Spinal cord (tissue), 10 donors: ENCODE results near the gene ACO2. TPM values are rescaled to one million over a fixed set of nuclear protein-coding genes. Genes with fewer than 3 reads are reported as not detected.
"Not testable (repeated sequence)": the region's sequence is repeated elsewhere in the genome, so short reads cannot be mapped to it uniquely, and the experiment has no call there.

Source experiments
- DNase-seq, 6 donors: peaks; one replicate each; pipeline versions ENCODE4 v3.0.0 to v3.0.0-alpha.2; 2013 to 2015; ENCODE audit warnings: low spot score in 6 of 6, low read depth in 4 of 6
- H3K27ac ChIP-seq: one replicate; pipeline ENCODE4 v1.5.1; 2013; ENCODE audit warnings: low read depth, low read length, control low read depth
- H3K27me3 ChIP-seq: one replicate; pipeline ENCODE4 v1.6.1; 2013; ENCODE audit warnings: low read length; ENCODE audit not compliant: control insufficient read depth, insufficient read depth
- H3K36me3 ChIP-seq: one replicate; pipeline ENCODE4 v1.6.1; 2013; ENCODE audit warnings: low read length; ENCODE audit not compliant: control insufficient read depth, insufficient read depth
- H3K4me1 ChIP-seq: one replicate; pipeline ENCODE4 v1.6.1; 2013; ENCODE audit warnings: low read length; ENCODE audit not compliant: control insufficient read depth, insufficient read depth
- H3K4me3 ChIP-seq: one replicate; pipeline ENCODE4 v1.5.1; 2013; ENCODE audit warnings: low read depth, low read length, control low read depth
- H3K9me3 ChIP-seq: one replicate; pipeline ENCODE4 v1.6.1; 2013; ENCODE audit warnings: low read length; ENCODE audit not compliant: control insufficient read depth, insufficient read depth
- WGBS: methylation state at CpG from one replicate; pipeline ENCODE4 v1.1.5; 2013; ENCODE audit warnings: missing lambda C conversion rate; ENCODE audit not compliant: insufficient coverage; 5-methylcytosine and 5-hydroxymethylcytosine counted together
- polyA plus RNA-seq, 2 donors: library from polyadenylated mRNA; unstranded; fragments of 120-200 nt; gene quantifications; one replicate each; pipeline ENCODE4 v1.2.1, GENCODE V29; 2013; ENCODE audit not compliant: insufficient read length in 2 of 2
- total RNA-seq, 2 donors: library from RNA; depleted of rRNA in 1 of 2; stranded (reverse); fragments of 120-200 nt in 1 of 2; fragments of >200 nt in 1 of 2; gene quantifications; one replicate each; pipeline versions ENCODE4 v1.2.3 to v1.2.4, GENCODE V29; 2013 to 2014
- donor health status: healthy.

The ACO2 gene
- total and polyA plus RNA-seq, 4 donors: 101 to 183 (median 147) TPM

DNA sequence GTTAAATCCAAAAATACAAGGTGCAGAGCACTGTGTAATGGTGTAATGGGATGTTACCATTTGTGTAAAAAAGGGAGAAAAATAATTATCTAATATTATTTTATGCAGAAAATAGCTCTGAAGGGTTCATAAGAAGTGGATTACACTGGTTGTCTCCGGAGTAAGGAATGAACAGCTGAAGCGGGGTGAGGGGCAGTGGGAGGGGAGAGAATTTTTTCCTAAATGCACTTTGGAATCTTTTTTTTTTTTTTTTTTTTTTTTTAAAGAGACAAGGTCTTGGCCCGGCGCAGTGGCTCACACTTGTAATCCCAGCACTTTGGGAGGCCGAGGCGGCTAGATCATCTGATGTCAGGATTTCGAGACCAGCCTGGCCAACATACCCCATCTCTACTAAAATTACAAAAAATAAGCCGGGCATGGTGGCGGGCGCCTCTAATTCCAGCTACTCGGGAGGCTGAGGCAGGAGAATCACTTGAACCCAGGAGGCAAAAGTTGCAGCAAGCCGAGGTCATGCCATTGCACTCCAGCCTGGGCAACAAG lies 82.1 kb downstream of the ACO2 start:
- DNase-seq: no peak
- Histone ChIP-seq H3K9me3 (no peaks in the 10 kb centered on the region), H3K4me1 (peaks cover 24% of the 10 kb centered on the region), H3K4me3 (no peak overlapping the region), H3K27me3 (no peaks in the 10 kb centered on the region), H3K36me3 (no peaks in the 10 kb centered on the region), H3K27ac (no peak overlapping the region)
- WGBS: 98% methylated on average over 9 of the region's 12 CpGs

DNA sequence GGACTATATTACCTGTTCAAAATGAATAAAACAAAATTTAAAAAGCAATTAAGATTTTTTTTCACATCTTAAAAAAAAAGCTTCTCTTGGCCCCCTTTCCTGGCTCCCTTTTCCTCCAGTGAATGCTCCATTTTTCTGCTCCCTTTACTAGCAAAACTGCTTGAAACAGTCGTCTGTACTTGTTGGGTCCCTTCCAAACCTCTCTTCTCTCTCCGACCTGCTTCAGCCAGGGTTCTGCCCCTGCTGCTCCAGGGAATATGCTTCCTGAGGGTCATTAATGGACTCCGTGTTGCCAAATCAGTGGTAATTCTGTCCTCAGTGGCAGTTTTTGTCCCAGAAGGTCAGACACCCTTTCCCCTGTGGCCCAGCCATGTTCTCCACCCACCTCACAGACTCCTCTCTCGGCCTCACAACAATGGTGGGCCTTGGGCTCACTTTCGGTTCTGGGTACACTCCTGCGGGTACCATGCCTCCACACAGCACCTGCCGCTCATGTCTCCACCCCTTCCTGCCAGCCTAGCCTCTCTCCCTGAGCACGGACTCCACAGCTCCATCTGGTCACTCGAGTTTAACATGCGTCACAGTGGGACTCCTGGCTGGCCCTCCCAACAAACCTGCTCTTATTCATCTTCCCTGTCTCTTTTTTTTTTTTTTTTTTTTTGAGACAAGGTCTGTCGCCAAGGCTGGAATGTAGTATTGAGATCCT lies 83.1 kb downstream of the ACO2 start:
- H3K36me3 ChIP-seq: no peaks in the 10 kb centered on the region
- H3K9me3 ChIP-seq: no peaks in the 10 kb centered on the region
- H3K27me3 ChIP-seq: no peaks in the 10 kb centered on the region
- no peak overlapping the region for H3K4me3 ChIP-seq
- DNase-seq: peak in 1 of 6 donors; percentile 65
- 47% methylated on average over 8 of the region's 11 CpGs for WGBS
- H3K4me1 ChIP-seq: peaks cover 33% of the 10 kb centered on the region
- peak overlapping the region; percentile 50 for H3K27ac ChIP-seq

DNA sequence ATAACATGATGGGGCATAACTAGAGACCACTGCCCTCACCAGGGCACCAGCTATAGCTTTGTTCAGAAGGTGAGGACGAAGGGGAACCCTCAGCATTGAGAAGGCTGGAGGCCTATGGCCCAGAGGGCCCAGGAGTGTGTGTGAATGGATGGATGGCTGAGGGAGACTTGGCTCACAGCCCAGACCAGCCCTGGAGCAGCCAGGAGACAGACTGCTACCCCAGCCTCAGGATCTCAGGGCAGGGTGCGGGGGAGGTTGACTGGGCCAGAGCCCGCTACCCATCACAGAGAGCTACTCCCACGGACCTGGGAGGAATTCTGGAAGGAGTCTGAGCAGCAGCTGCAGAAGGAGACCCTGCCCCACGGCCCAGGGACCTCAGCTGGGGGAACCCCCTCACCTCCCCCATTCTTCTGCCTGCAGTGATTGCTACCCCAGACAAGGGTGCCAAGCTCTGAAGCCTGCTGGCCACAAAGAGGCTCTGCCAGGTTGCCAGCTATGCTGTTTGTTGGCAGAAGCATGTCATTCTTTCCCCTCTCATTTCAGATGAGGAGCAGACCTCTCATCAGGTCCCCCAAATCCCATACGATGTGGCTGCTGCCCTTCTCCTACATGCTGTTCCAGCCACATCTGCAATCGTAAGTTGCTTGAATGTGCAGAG lies 86.5 kb downstream of the ACO2 start:
- Histone ChIP-seq H3K27me3 (no peaks in the 10 kb centered on the region), H3K4me1 (peaks cover 60% of the 10 kb centered on the region), H3K4me3 (no peak overlapping the region), H3K27ac (peak overlapping the region; percentile 25), H3K9me3 (no peaks in the 10 kb centered on the region), H3K36me3 (no peaks in the 10 kb centered on the region)
- peak in 2 of 6 donors; percentile 61 to 63 for DNase-seq
- 37% methylated on average over 5 of the region's 7 CpGs for WGBS

DNA sequence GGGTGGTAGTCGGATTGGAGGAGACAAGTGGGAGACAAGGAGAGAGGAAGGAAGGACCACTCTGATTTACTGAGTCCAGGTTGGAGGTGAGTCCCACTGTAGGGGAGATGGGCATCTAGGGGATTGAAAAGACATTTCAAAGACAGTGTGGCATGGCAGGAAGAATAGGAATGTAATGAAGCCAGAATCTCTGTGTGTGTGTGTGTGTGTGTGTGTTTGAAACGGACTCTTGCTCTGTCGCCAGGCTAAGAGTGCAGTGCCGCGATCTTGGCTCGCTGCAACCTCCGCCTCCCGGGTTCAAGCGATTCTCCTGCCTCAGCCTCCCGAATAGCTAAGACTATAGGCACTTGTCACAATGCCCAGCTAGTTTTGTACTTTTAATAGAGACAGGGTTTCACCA lies 87.6 kb downstream of the ACO2 start:
- Histone ChIP-seq H3K9me3 (no peaks in the 10 kb centered on the region), H3K36me3 (no peaks in the 10 kb centered on the region), H3K27ac (peak overlapping the region; percentile 84), H3K4me3 (no peak overlapping the region), H3K4me1 (peaks cover 67% of the 10 kb centered on the region), H3K27me3 (no peaks in the 10 kb centered on the region)
- no peak for DNase-seq
- 86% methylated on average over 6 of the region's 10 CpGs for WGBS

DNA sequence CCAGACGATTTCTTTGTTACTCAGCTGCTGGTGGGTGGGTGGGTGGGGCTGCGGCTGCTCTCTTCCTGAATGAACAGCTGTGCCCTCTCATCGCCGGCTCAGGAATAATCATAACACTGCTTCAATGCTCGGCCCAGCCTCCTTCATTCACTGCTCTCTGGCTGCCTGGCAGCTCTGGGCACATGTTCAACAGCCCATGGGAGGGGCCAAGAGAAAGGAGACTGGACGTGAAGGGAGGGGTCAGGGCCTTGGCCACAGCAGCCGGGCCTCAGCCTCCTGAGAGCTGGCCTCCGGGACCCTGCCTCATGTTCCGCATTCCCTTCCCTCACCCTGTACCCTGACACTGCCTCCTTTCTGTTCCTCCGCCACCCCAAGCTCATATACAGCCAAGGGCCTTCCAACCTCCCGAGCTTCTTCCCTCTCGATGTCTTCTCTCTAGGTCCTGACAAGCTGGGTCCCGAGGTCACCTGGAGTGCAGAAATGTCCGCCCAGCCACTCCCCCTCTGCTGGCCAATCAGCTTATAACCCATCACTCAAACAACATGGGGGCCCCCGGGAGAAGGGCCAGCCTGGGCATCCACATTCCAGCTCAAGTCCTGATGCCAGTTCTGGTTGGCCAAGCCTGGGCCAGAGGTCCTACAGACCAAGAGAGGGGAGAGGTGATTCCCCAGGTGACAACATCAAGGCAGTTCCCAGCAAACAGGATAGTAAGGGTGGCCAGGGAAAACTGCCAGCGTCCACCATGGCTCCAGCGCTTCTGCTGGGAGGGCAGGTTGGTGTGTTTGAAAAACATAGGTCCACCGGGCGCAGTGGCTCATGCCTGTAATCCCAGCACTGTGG lies 88.7 kb downstream of the ACO2 start:
- Histone ChIP-seq H3K27ac (peak overlapping the region; percentile 84), H3K4me1 (peaks cover 70% of the 10 kb centered on the region), H3K4me3 (no peak overlapping the region), H3K36me3 (no peaks in the 10 kb centered on the region), H3K9me3 (no peaks in the 10 kb centered on the region), H3K27me3 (no peaks in the 10 kb centered on the region)
- peak in 3 of 6 donors; percentile 54 to 92 (median 87) for DNase-seq
- 24% methylated on average over 15 of the region's 19 CpGs for WGBS

DNA sequence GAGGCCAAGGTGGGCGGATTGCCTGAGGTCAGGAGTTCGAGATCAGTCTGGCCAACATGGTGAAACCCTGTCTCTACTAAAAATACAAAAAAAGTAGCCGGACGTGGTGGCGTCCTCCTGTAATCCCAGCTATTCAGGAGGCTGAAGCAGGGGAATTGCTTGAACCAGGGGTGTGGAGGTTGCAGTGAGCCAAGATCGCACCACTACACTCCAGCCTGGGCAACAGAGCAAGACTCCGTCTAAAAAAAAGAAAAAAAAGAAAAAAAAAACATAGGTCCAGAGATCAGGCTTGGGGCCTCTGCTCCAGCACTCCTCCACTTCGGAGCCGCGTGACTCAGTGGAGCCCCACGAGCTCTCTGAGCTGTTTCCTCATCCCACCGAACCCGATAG lies 89.3 kb downstream of the ACO2 start:
- not testable (repeated sequence) for DNase-seq, H3K27me3 ChIP-seq, H3K27ac ChIP-seq, H3K36me3 ChIP-seq, H3K9me3 ChIP-seq, H3K4me3 ChIP-seq
- peaks cover 76% of the 10 kb centered on the region for H3K4me1 ChIP-seq
- WGBS: 90% methylated on average over 6 of the region's 13 CpGs

DNA sequence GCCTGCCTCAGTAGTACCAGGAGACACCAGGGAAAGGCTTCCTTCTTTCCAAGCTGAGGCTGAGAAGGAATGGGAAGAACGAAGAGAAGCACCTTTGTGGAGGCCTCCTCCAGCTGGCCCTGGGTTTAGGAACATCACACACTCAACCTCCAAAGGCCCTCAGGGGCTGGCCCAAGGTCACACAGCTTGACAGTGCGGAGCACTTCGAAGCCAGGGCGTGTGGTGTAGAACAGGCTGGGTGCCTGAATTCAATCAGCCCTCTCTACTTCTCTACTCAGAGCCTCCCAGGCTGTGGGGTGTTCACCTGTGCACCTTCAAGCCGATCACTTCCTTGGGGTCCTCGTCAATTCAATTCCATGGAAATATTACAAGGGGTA lies 91.2 kb downstream of the ACO2 start:
- H3K4me1 ChIP-seq: peaks cover 76% of the 10 kb centered on the region
- peak overlapping the region; percentile 45 for H3K4me3 ChIP-seq

DNA sequence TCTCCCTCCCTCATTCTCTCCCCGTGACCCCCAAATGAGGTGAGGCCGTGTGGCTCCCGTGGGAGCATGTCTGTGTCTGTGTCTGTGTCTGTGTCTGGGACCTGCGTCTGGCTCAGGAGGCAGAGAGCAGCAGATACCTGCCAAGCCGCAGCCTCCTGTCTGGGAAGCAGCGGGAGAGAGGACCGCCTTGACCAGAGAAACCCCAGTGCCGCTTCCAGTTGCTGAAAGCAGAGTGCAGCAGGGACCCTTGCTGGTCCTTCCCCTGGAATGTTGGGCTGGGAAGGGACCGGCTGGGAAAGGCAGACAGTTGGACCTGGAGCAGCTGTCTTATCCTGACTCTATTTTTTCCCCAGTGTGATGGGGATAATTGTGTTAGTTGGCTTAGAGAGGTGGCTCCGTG lies 92.4 kb downstream of the ACO2 start:
- 9% methylated on average over 8 of the region's 10 CpGs for WGBS
- H3K4me3 ChIP-seq: peak overlapping the region; percentile 45
- peaks cover 73% of the 10 kb centered on the region for H3K4me1 ChIP-seq
- H3K27me3 ChIP-seq: no peaks in the 10 kb centered on the region
- peaks cover 7% of the 10 kb centered on the region for H3K36me3 ChIP-seq
- H3K9me3 ChIP-seq: no peaks in the 10 kb centered on the region
- peak overlapping the region; percentile 85 for H3K27ac ChIP-seq
- DNase-seq: no peak

More for the DNA sequence above, 91.2 kb downstream of the ACO2 start:
- Histone ChIP-seq H3K27ac (no peak overlapping the region), H3K9me3 (no peaks in the 10 kb centered on the region), H3K36me3 (peaks cover 7% of the 10 kb centered on the region), H3K27me3 (no peaks in the 10 kb centered on the region)
- 17% methylated on average over 1 of the region's 6 CpGs for WGBS
- no peak for DNase-seq

DNA sequence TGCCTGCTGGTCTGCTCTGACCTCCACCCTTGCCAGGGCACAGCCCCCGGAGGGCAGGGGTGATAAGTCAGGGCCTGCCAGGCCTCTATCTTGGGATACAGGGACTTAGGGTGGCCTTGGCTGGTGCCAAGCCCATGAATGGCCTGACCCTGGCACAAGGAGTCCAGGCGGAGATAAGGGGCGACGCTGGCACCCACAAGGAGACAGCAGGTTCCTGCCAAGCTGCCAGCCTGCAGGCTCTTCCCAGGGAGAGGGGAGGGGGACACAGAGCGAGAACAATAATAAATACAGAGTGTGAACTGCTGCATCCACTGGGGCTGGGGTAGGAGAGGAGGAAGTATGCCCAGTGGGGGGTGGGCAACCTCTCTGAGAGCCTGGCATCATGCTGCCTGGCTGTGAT lies 92.9 kb downstream of the ACO2 start:
- Histone ChIP-seq H3K4me1 (peaks cover 69% of the 10 kb centered on the region), H3K4me3 (peak overlapping the region; percentile 45), H3K9me3 (no peaks in the 10 kb centered on the region), H3K36me3 (peaks cover 7% of the 10 kb centered on the region), H3K27me3 (no peaks in the 10 kb centered on the region), H3K27ac (peak overlapping the region; percentile 85)
- 17% methylated on average over 5 of the region's 5 CpGs for WGBS
- DNase-seq: peak in 2 of 6 donors; percentile 69 to 70
